Uterus (tissue), 2 donors: Measurements from ENCODE around the gene CALML6.

Experiments used
- POLR2A ChIP-seq, 2 donors: fragments of 450-650 bp; IDR thresholded peaks; one replicate each; pipeline ENCODE4 v1.6.1; 2016; ENCODE audit warnings: antibody characterized with exemption in 2 of 2, mild to moderate bottlenecking in 1 of 2, moderate library complexity in 1 of 2
- TF ChIP-seq, protein P1 (sequence below), 4 experiments: fragments of 200-600 bp in 2 of 4; fragments of 450-650 bp in 2 of 4; sonication (generic) in 2 of 4; IDR thresholded peaks; one replicate each; pipeline ENCODE4 v1.5.1; 2016 to 2019; ENCODE audit warnings: antibody characterized with exemption in 4 of 4, mild to moderate bottlenecking in 2 of 4, moderate library complexity in 1 of 4

GRCh38 chr1:1937549-1938275 is 22.7 kb downstream of the CALML6 start:
- TF ChIP-seq, protein P1, sequence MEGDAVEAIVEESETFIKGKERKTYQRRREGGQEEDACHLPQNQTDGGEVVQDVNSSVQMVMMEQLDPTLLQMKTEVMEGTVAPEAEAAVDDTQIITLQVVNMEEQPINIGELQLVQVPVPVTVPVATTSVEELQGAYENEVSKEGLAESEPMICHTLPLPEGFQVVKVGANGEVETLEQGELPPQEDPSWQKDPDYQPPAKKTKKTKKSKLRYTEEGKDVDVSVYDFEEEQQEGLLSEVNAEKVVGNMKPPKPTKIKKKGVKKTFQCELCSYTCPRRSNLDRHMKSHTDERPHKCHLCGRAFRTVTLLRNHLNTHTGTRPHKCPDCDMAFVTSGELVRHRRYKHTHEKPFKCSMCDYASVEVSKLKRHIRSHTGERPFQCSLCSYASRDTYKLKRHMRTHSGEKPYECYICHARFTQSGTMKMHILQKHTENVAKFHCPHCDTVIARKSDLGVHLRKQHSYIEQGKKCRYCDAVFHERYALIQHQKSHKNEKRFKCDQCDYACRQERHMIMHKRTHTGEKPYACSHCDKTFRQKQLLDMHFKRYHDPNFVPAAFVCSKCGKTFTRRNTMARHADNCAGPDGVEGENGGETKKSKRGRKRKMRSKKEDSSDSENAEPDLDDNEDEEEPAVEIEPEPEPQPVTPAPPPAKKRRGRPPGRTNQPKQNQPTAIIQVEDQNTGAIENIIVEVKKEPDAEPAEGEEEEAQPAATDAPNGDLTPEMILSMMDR (IDR thresholded peaks at IDR 0.05) = no peak
- no peak for TF ChIP-seq POLR2A (IDR thresholded peaks at IDR 0.05)
